GM12891 (cell line): ENCODE results near the gene FFAR2.

Source experiments
- POLR2A ChIP-seq: IDR thresholded peaks from 2 replicates; pipeline ENCODE4 v1.6.1; 2011; ENCODE audit warnings: low read depth, low read length, control low read depth
- POLR2AphosphoS5 ChIP-seq: IDR thresholded peaks from 2 replicates; pipeline ENCODE4 v1.6.1; 2011; ENCODE audit warnings: low read depth, low read length, control low read depth

DNA sequence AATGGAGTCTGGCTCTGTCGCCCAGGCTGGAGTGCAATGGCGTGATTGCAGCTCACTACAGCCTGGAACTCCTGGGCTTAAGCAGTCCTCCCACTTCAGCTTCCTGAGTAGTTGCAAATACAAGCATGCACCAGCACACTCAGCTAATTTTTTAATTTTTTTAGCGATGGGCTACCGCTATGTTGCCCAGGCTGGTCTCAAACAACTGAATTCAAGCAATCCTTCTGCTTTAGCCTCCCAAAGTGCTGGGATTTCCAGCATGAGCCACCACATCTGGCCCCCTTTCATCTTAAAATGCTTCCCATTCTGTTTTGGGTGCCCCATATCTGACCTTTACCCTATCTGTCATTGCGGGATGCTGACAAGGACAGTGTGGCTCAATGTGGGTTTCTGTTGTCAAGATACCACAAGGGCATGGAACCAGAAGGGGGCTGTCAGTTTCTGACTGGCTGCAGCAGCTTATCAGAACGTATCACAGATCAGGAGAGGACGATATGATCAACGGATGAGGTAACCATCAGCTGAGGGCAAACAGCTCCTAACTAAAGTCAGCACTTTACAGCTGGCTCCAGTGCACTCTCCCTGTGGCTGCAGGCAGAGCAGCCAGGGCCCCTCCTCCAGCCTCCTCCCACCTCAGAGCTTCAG, 44.8 kb upstream of the FFAR2 start:
- TF ChIP-seq POLR2A (no peak), POLR2AphosphoS5 (no peak)
